Neutrophil (primary cell): ENCODE results near the gene ATP1A2.

Experiments used
- H3K27ac ChIP-seq: fragments of 200-600 bp; sonication (generic); 2 replicates; pipeline ENCODE4 v1.5.1; 2016; ENCODE audit warnings: mild to moderate bottlenecking, moderate library complexity
- H3K27me3 ChIP-seq: fragments of 200-600 bp; sonication (generic); 2 replicates; pipeline ENCODE4 v1.6.0; 2016; ENCODE audit warnings: mild to moderate bottlenecking
- H3K36me3 ChIP-seq: fragments of 200-600 bp; sonication (generic); 2 replicates; pipeline ENCODE4 v1.5.1; 2017
- H3K4me1 ChIP-seq, 2 experiments: fragments of 200-600 bp in 1 of 2; sonication (generic) in 1 of 2; 1 replicate in 1 of 2; 2 replicates in 1 of 2; pipeline versions ENCODE4 v1.5.1 to v1.6.1; 2013 to 2016; ENCODE audit warnings: low read depth in 1 of 2, low read length in 1 of 2, mild to moderate bottlenecking in 1 of 2, moderate library complexity in 1 of 2; ENCODE audit not compliant: control insufficient read depth in 1 of 2, insufficient read depth in 1 of 2
- H3K4me3 ChIP-seq, 2 experiments: fragments of 200-600 bp in 1 of 2; sonication (generic) in 1 of 2; 1 replicate in 1 of 2; 2 replicates in 1 of 2; pipeline ENCODE4 v1.5.1; 2013 to 2016; ENCODE audit warnings: low read depth in 1 of 2, low read length in 1 of 2, mild to moderate bottlenecking in 1 of 2, moderate library complexity in 1 of 2
- H3K9me3 ChIP-seq: fragments of 200-600 bp; sonication (generic); 2 replicates; pipeline ENCODE4 v1.5.1; 2016
- TF ChIP-seq, protein P1 (sequence below): fragments of 200-600 bp; sonication (generic); IDR thresholded peaks from 2 replicates; pipeline ENCODE4 v1.5.1; 2016; ENCODE audit warnings: antibody characterized with exemption

Gene ATP1A2

DNA sequence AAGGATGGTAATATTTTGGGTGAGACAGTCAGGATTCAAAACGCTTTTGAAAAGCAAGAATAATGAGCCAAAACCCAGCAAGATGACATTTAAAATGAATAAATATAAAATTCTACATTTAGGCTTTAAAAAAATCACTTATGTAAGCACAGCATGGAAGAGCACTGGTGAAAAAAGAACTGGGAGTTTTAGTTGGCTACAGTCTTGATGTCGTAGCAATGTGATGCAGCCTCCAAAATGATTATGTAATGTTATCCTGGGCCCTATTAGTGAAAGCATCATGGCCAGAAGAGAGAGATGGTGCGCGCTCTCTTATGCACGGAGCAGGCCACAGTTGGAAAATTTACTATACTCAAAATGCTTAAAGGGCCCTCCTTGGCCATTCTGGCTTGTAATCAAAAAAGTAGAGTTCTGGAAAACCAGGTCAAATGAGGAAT lies 29.1 kb upstream of the ATP1A2 start:
- Histone ChIP-seq H3K9me3 (no peaks in the 10 kb centered on the region), H3K27me3 (peaks cover 50% of the 10 kb centered on the region), H3K4me3 (no peak overlapping the region), H3K4me1 (peaks cover 0 to 8% of the 10 kb centered on the region in 2 experiments), H3K36me3 (no peaks in the 10 kb centered on the region), H3K27ac (no peak overlapping the region)
- TF ChIP-seq, protein P1, sequence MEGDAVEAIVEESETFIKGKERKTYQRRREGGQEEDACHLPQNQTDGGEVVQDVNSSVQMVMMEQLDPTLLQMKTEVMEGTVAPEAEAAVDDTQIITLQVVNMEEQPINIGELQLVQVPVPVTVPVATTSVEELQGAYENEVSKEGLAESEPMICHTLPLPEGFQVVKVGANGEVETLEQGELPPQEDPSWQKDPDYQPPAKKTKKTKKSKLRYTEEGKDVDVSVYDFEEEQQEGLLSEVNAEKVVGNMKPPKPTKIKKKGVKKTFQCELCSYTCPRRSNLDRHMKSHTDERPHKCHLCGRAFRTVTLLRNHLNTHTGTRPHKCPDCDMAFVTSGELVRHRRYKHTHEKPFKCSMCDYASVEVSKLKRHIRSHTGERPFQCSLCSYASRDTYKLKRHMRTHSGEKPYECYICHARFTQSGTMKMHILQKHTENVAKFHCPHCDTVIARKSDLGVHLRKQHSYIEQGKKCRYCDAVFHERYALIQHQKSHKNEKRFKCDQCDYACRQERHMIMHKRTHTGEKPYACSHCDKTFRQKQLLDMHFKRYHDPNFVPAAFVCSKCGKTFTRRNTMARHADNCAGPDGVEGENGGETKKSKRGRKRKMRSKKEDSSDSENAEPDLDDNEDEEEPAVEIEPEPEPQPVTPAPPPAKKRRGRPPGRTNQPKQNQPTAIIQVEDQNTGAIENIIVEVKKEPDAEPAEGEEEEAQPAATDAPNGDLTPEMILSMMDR, result no peak

DNA sequence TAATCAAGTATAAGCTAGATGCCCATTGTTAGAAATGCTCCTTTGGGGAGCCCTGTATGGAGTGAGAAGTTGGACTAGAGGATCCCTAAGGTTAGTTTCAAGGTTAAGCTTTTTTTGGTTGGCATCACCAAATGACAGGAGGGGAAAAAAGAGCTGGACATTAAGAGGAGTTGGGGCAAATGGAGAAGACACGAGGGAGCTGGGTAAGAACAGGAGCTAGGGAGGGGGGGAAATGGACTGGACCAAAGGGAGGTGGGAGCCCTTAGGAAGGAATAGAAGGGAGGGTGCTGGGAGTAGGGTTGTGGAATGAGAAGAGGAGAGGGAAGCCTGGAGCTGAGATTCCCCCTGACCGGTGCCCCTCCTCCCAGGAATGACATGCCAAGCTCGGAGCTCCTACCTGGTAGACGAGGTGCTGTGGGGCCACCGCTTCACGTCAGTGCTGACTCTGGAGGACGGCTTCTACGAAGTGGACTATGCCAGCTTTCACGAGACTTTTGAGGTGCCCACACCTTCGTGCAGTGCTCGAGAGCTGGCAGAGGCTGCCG lies 28.4 kb upstream of the ATP1A2 start:
- no peak overlapping the region for H3K4me3 ChIP-seq
- H3K36me3 ChIP-seq, result no peaks in the 10 kb centered on the region
- H3K4me1 ChIP-seq, result peaks cover 0 to 8% of the 10 kb centered on the region in 2 experiments
- peaks cover 43% of the 10 kb centered on the region for H3K27me3 ChIP-seq
- no peak overlapping the region for H3K27ac ChIP-seq
- TF ChIP-seq, protein P1, result no peak
- no peaks in the 10 kb centered on the region for H3K9me3 ChIP-seq

DNA sequence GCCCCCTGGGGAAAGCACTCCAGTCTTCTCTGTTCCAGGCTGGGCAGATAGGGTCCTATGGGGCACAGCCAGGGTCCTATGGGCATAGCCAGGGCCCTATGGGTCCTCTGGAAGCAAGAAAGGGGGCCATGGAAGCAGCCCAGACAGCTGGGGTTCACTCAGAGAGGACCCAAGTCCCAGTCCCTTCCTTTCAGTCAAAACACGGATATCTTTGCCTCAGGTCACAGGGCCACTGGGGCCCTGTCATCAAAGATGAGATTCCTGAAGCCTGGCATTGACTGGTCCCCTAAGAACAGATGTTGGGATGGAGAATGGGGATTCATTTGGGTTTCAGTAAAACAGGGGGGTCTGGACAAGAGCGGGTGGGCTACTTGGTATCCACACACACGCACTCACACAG lies 25.7 kb upstream of the ATP1A2 start:
- H3K36me3 ChIP-seq, result no peaks in the 10 kb centered on the region

DNA sequence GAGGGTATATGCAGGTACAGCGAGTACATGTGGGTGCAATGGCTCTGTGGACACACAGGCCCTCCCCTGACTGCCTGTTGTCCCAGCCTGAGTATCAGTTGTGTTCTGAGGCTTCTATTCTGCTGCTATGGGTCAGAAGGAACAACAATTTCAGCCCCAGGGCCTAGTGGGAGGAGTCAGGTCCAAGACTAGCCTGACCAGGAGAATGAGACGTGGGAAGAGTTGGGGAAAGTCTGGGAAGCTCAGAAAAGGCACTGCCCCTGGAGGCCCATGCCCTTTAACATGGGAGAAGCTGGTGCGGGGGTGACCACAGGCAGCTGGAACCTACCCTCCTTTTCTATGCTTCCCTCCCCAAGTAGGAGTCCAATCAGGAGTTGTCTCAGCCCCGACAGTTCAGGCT lies 24.8 kb upstream of the ATP1A2 start:
- peaks cover 7% of the 10 kb centered on the region for H3K27me3 ChIP-seq
- TF ChIP-seq, protein P1, result no peak
- no peak overlapping the region for H3K27ac ChIP-seq
- H3K36me3 ChIP-seq, result no peaks in the 10 kb centered on the region
- H3K9me3 ChIP-seq, result no peaks in the 10 kb centered on the region
- no peak overlapping the region for H3K4me3 ChIP-seq
- H3K4me1 ChIP-seq, result no peaks in the 10 kb centered on the region

More for the DNA sequence above, 25.7 kb upstream of the ATP1A2 start:
- no peaks in the 10 kb centered on the region for H3K4me1 ChIP-seq
- H3K27me3 ChIP-seq, result peaks cover 16% of the 10 kb centered on the region
- TF ChIP-seq, protein P1, result no peak
- H3K4me3 ChIP-seq, result no peak overlapping the region
- no peaks in the 10 kb centered on the region for H3K9me3 ChIP-seq
- H3K27ac ChIP-seq, result no peak overlapping the region

DNA sequence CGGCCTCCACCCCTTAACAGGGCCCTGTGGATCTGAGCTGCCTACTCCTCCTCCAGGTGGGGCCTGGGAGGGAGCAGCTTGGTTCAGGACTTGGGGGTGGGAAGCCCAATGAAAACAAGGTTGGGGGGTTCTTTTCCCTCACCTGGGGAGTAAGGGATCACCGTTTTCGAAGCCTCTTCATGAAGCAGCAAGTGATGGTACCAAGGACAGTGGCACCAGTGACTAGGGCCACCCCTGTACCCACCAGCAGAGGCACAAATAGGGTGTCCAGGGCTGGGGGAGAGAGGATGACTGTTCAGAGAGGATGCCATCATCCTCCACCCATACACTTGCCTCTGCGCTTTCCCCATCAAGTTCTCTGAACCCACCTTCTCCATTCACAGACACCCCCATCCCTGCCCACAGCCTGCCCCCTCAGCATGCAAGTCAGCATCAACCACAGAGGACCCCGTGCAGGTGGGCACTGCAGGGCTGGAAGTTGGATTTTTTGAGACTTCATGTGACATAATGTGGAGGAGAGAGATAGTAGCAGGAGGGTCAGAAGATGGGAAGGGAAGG lies 23.8 kb upstream of the ATP1A2 start:
- H3K9me3 ChIP-seq, result no peaks in the 10 kb centered on the region
- H3K36me3 ChIP-seq, result no peaks in the 10 kb centered on the region
- no peaks in the 10 kb centered on the region for H3K27me3 ChIP-seq
- TF ChIP-seq, protein P1, result no peak
- H3K27ac ChIP-seq, result no peak overlapping the region
- no peaks in the 10 kb centered on the region for H3K4me1 ChIP-seq
- no peak overlapping the region for H3K4me3 ChIP-seq
